Activated naive CD8-positive, alpha-beta T cell treated with anti-CD3 and anti-CD28 coated beads, Interleukin-2, amount 50 U/mL, for 16 hours (primary cell): ENCODE results near the gene F7.

Experiments used
- DNase-seq: peaks from one replicate; pipeline ENCODE4 v3.0.0-alpha.2; 2020; ENCODE audit warnings: low read depth, low spot score

Gene F7

DNA sequence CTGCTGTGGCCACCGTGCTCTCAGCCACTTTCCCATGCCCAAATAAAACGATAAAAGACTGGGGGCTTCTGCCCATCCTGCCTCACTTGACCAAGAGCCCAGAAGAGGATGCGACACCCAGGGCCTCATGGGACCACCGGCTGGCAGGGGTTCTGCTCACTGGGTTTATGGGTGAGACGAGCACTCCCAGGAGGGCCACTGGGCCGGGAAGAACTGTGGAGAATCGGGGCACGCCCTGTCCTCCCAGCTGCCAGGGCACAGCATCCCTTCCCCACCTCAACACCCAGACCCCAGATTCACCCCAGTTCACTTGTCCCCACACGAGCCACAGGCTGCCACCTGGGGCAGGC, 12.3 kb downstream of the F7 start:
- no peak for DNase-seq

GRCh38 chr13:113118261-113119021, 12.8 kb downstream of the F7 start:
- no peak for DNase-seq

GRCh38 chr13:113119166-113119821, 13.7 kb downstream of the F7 start:
- DNase-seq, result no peak

DNA sequence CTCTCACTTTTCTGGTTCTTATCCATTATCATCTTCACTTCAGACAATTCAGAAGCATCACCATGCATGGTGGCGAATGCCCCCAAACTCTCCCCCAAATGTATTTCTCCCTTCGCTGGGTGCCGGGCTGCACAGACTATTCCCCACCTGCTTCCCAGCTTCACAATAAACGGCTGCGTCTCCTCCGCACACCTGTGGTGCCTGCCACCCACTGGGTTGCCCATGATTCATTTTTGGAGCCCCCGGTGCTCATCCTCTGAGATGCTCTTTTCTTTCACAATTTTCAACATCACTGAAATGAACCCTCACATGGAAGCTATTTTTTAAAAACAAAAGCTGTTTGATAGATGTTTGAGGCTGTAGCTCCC, 14.2 kb downstream of the F7 start:
- DNase-seq, result no peak

- no peak for DNase-seq
These were observed 14.9 kb downstream of the F7 start for GRCh38 chr13:113120300-113121182.

GRCh38 chr13:113121183-113121927, 15.8 kb downstream of the F7 start:
- no peak for DNase-seq

- DNase-seq, result no peak
These were observed 16.4 kb downstream of the F7 start for GRCh38 chr13:113121928-113122471.

GRCh38 chr13:113122550-113123225, 17.1 kb downstream of the F7 start, which contains the start of gene F10:
F10 (plus strand) TSS chr13:113122799; CDS start chr13:113122856, 57 bp downstream.
- no peak for DNase-seq

GRCh38 chr13:113123226-113124201, 17.9 kb downstream of the F7 start:
- no peak for DNase-seq

GRCh38 chr13:113124211-113124970, 18.8 kb downstream of the F7 start:
- no peak for DNase-seq

DNA sequence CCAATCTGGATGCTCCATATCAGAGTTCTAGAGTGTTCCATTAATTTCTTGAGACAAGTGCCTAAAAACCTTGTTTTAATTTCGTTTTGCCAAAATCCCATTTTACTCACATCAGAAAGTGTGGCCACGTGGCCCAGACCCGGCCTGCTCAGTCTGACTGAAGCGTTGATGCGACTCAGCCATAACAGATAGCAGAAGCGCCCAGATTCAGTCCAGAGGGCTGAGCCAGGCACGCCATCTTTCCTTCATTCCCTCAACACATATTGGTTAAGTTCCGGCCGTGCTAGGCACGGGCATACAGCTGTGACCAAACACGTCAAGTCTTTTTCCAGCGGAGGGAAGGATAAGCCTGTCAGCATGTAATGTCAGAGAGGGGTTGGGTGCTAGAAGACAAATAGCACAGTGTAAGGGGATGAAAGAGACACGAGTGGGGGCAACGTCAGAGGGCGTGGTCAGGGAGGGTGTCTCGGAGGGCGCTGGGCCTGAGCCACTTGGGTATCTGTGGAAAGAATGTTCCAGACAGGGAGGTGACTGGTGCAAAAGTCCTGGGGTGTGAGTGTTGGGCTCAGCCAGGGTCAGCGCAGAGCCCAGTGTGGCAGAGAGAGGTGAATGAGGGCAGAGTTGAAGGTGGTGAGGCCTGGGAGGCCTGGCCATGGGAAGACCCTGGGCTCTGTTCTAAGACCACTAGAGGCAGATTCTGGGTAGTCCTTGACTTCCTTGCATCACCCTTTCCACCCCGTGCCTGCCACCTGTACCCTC, 20.1 kb downstream of the F7 start:
- no peak for DNase-seq

GRCh38 chr13:113126265-113127150, 20.9 kb downstream of the F7 start:
- no peak for DNase-seq

- no peak for DNase-seq
These were observed 23.9 kb downstream of the F7 start for GRCh38 chr13:113129480-113129879.

GRCh38 chr13:113129921-113130750, 24.5 kb downstream of the F7 start:
- DNase-seq, result no peak

DNA sequence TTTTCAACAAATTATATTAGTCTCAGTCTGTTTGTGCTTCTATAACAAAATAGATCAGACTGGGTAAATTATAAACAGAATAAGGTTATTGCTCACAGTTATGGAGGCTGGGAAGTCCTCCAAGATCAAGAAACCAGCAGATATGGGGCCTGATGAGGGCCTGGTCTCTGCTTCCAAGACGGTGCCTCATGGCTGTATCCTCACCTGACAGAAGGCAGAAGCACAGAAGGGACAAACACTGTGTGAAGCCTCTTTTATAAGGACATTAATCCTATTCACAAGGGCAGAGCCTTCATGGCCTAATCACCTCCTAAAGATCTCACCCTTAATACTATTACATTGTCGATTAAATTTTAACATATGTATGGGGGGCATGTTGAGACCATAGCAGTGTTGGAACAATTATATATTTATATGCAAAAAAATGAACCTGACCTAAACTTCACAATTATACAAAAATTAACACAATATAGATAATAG, 29.7 kb downstream of the F7 start:
- DNase-seq, result no peak

- DNase-seq, result no peak
These were observed 32.2 kb downstream of the F7 start for GRCh38 chr13:113137691-113138298.
